ENCODE measurements around the gene KATNBL1. TPM values are rescaled to one million over a fixed set of nuclear protein-coding genes. Genes with fewer than 3 reads are reported as not detected.

Gene KATNBL1
- total RNA-seq, 2 donors from 2014 or later: 45.8 to 50.3 TPM

DNA sequence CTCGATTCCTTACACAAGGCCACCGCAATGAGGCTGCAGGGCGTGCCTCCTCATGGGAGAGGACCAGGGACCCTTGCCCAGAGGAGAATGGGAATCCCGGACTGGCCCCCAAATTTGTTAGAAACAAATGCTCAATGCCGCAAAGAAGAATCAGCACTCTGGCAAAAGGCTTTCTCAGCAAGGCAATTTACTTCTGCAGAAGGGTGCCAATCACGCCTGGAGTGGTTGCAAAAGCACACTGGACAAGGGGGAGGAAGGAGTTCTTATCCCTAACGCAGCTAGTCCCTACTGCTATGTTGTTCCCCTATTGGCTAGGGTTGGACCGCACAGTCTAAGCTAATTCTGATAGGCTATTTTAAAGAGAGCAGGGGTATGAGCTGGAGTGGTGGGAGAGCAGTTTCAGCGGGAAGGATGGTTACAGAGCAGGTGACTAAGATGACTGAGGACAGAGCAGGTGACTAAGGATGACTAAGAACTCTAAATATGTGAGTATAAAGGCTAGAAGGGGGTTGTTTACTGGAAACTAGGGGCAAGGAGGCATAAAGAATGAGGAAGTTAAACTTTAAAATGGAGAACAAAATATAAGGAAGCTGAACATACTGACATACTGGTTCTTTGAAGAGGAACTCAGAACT is 48.5 kb downstream of the KATNBL1 start:
- no peaks in the 10 kb centered on the region for H3K36me3 ChIP-seq (replicated peaks in 1 of 2; ENCODE audit: insufficient read depth in 1 of 2, low read depth in 2 of 2)
- WGBS, 2 donors: 84 to 91% methylated on average over 9 of the region's 9 CpGs
- DNase-seq: no peak
- H3K27me3 ChIP-seq: no peaks in the 10 kb centered on the region
- H3K4me3 ChIP-seq: no peak overlapping the region
- no peak for TF ChIP-seq POLR2A (IDR thresholded peaks at IDR 0.05)
- TF ChIP-seq, protein P1, sequence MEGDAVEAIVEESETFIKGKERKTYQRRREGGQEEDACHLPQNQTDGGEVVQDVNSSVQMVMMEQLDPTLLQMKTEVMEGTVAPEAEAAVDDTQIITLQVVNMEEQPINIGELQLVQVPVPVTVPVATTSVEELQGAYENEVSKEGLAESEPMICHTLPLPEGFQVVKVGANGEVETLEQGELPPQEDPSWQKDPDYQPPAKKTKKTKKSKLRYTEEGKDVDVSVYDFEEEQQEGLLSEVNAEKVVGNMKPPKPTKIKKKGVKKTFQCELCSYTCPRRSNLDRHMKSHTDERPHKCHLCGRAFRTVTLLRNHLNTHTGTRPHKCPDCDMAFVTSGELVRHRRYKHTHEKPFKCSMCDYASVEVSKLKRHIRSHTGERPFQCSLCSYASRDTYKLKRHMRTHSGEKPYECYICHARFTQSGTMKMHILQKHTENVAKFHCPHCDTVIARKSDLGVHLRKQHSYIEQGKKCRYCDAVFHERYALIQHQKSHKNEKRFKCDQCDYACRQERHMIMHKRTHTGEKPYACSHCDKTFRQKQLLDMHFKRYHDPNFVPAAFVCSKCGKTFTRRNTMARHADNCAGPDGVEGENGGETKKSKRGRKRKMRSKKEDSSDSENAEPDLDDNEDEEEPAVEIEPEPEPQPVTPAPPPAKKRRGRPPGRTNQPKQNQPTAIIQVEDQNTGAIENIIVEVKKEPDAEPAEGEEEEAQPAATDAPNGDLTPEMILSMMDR (IDR thresholded peaks at IDR 0.05): no peak
- no peak overlapping the region for H3K27ac ChIP-seq
- intact Hi-C loops (cut with DNase I): no loop called here
- H3K9me3 ChIP-seq: peaks cover 0 to 5% (median 0%) of the 10 kb centered on the region in 3 donors
- H3K4me1 ChIP-seq: no peaks in the 10 kb centered on the region
- no peak for ATAC-seq

DNA sequence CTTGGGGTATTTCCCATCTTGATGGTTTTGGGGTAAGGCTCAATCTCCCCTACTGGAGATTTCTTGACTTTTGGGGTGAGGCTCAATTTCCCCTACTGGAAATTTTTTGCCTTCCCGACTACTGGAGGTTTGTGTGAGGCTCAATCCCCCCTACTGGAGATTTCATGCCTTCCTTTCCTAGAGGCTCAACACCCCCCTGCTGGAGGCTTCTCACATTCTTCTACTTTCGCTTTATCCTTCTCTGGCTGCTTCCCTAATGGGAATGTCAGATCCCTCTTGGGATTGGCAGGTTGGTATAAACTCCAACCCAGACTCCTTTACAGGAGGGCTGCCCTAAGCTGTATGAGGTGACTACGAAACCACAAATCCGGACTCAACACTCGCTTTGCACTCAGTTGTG is 49.2 kb downstream of the KATNBL1 start:
- no peaks in the 10 kb centered on the region for H3K27me3 ChIP-seq
- intact Hi-C loops (cut with DNase I): no loop called here
- no peak for ATAC-seq
- TF ChIP-seq, protein P1 (IDR thresholded peaks at IDR 0.05): no peak
- no peak for TF ChIP-seq POLR2A (IDR thresholded peaks at IDR 0.05)
- H3K27ac ChIP-seq: no peak overlapping the region
- WGBS, 2 donors: 87 to 93% methylated on average over 5 of the region's 5 CpGs
- no peak overlapping the region for H3K4me3 ChIP-seq
- no peak for DNase-seq
- no peaks in the 10 kb centered on the region for H3K4me1 ChIP-seq
- H3K9me3 ChIP-seq: peaks cover 0 to 5% (median 0%) of the 10 kb centered on the region in 3 donors
- peaks cover 0 to 2% of the 10 kb centered on the region in 2 donors for H3K36me3 ChIP-seq (replicated peaks in 1 of 2; ENCODE audit: insufficient read depth in 1 of 2, low read depth in 2 of 2)

DNA sequence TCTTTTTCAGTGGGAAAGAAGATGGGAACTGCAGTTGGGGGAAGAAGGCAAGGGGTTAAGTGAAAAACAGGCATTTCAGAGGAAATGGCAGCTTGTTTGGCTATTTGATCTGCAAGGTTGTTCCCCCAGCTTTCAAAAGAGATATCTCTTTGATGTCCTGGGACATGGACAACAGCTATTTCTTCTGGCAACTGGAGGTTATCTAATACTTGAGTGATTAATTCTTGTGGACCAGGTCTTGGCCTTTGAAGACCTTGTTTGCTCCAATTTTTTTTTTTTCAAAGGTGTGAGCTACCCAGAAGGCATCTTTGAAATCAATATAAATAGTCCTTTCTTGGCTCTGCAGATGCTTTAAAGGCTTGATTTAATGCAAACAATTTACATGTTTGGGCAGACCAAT is 51.5 kb downstream of the KATNBL1 start:
- TF ChIP-seq, protein P1 (IDR thresholded peaks at IDR 0.05): no peak
- no peak for TF ChIP-seq POLR2A (IDR thresholded peaks at IDR 0.05)
- H3K27me3 ChIP-seq: no peaks in the 10 kb centered on the region
- peaks cover 0 to 15% (median 0%) of the 10 kb centered on the region in 3 donors for H3K9me3 ChIP-seq
- intact Hi-C loops (cut with DNase I): no loop called here
- ATAC-seq (no peak), DNase-seq (no peak)
- peaks cover 0 to 8% of the 10 kb centered on the region in 2 donors for H3K36me3 ChIP-seq (replicated peaks in 1 of 2; ENCODE audit: insufficient read depth in 1 of 2, low read depth in 2 of 2)
- H3K27ac ChIP-seq: no peak overlapping the region
- no peak overlapping the region for H3K4me3 ChIP-seq
- H3K4me1 ChIP-seq: no peaks in the 10 kb centered on the region

DNA sequence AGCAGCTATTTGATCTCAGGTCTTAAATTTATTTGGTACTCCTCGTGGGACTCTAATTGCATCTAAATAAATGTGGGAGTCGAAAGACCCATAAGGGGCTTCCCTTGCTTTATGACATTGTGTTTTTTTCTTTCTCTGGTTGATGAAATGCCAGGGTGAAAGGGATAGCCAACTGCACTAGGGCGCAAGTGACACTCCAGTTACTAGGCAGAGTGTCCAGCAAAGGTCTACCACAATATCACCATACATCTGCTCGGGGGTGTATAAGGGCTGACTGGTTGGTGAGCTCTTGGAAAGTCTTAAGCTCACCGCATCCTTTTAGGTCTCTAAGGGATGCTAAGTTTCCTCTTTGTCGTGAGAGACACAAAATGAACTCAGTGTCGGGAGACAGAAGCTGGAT is 54.0 kb downstream of the KATNBL1 start:
- intact Hi-C loops (cut with DNase I): no loop called here
- 89 to 96% methylated on average over 6 to 7 of the region's 7 CpGs for WGBS, 2 donors
- H3K9me3 ChIP-seq: peaks cover 0 to 10% (median 0%) of the 10 kb centered on the region in 3 donors

More for the DNA sequence above, 54.0 kb downstream of the KATNBL1 start:
- Histone ChIP-seq H3K27me3 (no peaks in the 10 kb centered on the region), H3K4me3 (no peak overlapping the region), H3K27ac (no peak overlapping the region), H3K36me3 (replicated peaks in 1 of 2; ENCODE audit: insufficient read depth in 1 of 2, low read depth in 2 of 2) (peaks cover under 1 to 8% of the 10 kb centered on the region in 2 donors), H3K4me1 (no peaks in the 10 kb centered on the region)
- no peak for ATAC-seq
- TF ChIP-seq, protein P1 (IDR thresholded peaks at IDR 0.05): no peak
- no peak for TF ChIP-seq POLR2A (IDR thresholded peaks at IDR 0.05)
- DNase-seq: no peak
